GM13977 (cell line): Measurements from ENCODE around the gene SMOC2.

Experiments used
- DNase-seq: peaks from one replicate; pipeline ENCODE4 v3.0.0; 2012; ENCODE audit warnings: low spot score
- in situ Hi-C: fragments of 300-500 bp; cut with MboI; formaldehyde crosslinking; loops from one replicate; pipeline ENCODE4 v1.12.0; 2022; ENCODE audit warnings: low sequenced_read_pairs, low pct_unique_long_range_greater_than_20kb, mixed read lengths, inconsistent platforms; ENCODE audit not compliant: unreplicated experiment
- TF ChIP-seq, protein P1 (sequence below): IDR thresholded peaks from 2 replicates; pipeline ENCODE4 v1.5.1; 2012; ENCODE audit warnings: mild to moderate bottlenecking, control low read depth; ENCODE audit not compliant: insufficient read depth; ENCODE audit errors: extremely low read depth, missing control alignments

SMOC2 gene

DNA sequence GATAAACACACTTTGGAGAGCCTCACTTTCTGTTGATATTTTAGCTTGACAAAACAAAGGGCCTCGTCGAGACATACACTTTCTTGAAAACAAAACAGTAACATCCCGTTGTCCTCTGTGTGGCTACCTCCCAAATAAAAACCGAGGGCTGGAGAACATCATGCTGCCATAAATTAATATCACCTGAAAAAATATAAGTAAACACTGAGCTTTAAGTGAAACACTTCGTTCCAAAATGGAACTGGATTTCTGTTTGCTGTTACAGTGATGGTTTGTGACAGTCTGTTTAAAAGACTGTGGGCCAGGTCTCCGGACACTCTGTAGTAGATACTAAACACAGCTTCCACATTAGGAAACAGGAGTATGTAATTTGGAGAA, 187.2 kb downstream of the SMOC2 start:
- no peak for DNase-seq
- TF ChIP-seq, protein P1, sequence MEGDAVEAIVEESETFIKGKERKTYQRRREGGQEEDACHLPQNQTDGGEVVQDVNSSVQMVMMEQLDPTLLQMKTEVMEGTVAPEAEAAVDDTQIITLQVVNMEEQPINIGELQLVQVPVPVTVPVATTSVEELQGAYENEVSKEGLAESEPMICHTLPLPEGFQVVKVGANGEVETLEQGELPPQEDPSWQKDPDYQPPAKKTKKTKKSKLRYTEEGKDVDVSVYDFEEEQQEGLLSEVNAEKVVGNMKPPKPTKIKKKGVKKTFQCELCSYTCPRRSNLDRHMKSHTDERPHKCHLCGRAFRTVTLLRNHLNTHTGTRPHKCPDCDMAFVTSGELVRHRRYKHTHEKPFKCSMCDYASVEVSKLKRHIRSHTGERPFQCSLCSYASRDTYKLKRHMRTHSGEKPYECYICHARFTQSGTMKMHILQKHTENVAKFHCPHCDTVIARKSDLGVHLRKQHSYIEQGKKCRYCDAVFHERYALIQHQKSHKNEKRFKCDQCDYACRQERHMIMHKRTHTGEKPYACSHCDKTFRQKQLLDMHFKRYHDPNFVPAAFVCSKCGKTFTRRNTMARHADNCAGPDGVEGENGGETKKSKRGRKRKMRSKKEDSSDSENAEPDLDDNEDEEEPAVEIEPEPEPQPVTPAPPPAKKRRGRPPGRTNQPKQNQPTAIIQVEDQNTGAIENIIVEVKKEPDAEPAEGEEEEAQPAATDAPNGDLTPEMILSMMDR: no peak
- in situ Hi-C loops: no loop called here

DNA sequence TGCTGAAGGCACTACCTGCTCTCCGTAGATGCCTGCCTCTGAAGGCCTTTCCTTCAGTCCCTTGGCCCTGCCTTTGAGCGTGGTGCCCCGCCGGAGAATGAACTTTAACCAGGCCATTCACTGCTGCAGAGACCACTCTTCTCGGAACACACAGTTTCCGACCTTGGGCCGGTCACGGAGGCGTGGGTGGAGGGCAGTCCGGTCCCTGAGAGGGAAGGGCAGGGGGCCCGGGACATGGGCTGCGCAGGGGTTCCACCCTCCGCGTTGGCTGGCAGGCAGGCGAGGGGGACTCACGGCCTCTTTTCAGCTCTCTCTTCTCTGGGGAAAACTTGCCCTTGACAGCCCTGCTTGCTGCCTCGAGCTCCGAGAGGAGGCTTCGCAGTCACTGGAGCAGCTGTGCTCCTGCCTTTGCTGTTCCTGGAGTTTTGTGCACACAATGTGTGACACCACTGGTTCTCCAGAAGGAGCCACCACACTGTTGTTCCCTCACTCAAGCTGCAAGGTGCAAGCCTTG, 187.8 kb downstream of the SMOC2 start:
- TF ChIP-seq, protein P1: no peak
- in situ Hi-C loops: no loop called here
- no peak for DNase-seq

DNA sequence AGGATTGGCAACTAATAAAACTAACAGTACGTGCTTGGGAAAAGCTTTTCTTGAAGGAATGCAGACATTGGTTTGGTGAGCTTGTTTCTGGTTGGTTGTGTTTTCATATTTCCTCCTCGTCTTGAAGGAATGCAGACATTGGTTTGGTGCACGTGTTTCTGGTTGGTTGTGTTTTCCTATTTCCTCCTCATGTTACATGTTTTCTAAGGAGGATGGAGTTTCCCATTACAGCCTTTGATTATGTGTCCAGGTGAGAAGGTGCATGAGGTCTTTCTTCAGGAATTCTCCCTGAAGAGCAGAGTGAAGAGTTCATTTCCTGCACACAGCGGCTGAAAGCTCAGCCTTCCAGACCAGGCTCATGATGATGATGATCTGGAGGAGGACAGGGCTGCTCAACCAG, 190.6 kb downstream of the SMOC2 start:
- in situ Hi-C loops: no loop called here
- TF ChIP-seq, protein P1: no peak
- DNase-seq: no peak

DNA sequence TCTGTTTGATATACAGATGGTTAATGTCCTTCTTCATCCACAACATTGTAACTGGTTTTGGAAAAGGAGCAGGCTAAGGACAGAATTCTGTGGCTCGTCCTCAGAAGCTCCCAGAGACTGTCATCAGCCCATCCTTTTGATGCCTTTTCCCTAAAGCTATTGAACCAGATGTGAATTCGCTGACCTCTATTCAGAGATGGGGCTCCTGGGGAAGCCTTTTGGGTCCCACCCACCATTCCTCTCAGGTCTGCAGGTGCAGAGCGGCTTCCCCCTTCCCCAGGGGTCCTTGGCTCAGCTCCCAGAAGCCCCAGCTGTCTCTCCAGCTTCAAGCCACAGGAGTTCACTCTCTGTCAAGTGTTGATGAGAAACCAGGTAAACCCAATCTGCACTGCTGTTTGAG, 191.7 kb downstream of the SMOC2 start:
- TF ChIP-seq, protein P1: no peak
- DNase-seq: no peak
- in situ Hi-C loops: no loop called here

DNA sequence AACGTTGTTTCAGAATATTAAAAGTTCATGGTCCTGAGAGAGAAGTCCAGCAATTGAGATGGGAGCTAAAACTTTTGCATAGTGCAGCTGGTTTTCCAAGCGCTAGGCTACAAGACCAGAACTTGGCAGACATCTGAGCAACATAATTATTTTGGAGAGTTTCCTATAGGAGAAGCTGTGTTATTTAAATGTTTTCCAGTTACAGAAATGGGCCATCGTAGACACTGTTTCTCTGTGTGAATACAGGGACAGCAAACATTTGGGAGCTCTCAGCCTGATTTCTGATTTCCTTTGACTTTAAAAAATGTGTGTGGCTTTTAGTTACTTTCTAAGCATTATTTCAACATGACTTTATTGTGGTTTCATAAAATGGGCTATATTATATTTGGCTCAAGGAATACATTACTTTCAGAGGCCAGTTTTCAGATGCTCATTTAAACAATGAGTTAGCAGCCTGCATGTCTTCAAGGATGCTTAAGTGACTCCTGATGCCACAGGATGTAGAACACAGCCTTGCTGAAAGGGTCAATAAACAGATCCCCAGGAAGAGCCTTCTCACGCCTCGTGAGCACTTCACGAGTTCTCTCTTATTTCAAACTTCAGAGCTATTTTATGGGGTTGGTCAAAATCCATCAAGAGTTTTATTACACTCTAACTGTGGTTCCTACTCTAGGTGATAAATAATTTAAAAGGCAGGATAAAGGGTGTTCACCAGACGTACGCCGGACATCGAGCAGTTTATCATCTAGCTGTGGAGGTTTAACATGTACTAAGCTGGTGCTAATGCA, 193.8 kb downstream of the SMOC2 start:
- in situ Hi-C loops: no loop called here
- TF ChIP-seq, protein P1: no peak
- no peak for DNase-seq

DNA sequence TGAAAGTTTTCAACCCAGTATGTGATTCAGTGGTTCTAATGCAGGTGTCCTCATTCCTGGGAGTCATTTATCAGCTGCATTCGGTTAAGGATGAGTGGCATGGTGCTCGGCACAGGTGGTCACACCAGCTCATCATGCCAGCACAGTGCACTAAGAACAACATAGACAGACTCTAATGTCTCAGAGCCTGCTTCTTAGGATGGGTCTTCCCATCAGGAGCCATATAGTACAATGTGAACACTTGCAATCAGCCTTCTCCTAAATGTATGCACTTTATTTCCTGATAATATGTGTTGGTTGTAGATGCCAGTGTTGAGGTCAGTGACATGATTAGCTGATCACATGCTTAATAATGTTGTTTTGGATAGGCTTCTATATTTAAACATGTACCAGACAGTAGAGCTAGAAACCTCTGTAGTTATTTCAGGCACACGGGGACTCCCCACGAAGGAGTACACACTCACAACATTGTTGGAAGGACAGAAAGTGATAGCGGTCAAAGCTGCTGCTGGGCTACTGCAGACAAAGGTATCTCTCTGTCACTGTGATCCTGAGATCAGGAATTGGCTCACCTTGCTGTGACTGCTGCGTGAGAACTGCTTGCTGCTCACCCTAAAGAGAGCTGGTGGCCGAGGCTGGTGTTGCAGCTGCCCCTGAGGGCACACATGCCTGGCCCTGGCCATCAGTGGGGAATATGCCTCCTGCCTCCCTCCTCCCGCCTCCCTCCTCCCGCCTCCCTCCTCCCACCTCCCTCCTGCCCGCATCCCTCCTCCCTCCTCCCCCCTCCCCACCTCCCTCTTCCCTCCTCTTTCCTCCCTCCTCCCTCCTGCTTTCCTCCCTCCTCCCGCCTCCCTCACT, 195.4 kb downstream of the SMOC2 start:
- TF ChIP-seq, protein P1: no peak
- in situ Hi-C loops: no loop called here

More for the DNA sequence above, 195.4 kb downstream of the SMOC2 start:
- no peak for DNase-seq
